Measurements from ENCODE around the gene RGS7.
A peak's percentile ranks its signal among the peaks of the same experiment; 100 is the strongest.
"Not testable (repeated sequence)": the region's sequence is repeated elsewhere in the genome, so short reads cannot be mapped to it uniquely, and the experiment has no call there.

RGS7 gene

DNA sequence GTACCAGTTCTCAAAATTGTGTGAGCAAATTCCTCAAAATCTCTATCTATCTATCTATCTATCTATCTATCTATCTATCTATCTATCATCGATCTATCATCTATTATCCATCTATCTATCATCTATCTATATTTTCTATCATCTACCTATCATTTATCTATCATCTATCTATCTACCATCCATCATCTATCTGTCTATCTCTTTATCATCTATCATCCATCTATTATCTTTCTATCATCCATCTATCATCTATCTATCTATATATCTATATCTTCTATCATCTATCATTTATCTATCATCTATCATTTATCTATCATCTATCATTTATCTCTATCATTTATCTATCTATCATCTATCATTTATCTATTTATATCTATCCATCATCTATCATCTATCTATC lies 380.3 kb downstream of the RGS7 start:
- DNase-seq (ENCODE audit: low spot score): no peak

DNA sequence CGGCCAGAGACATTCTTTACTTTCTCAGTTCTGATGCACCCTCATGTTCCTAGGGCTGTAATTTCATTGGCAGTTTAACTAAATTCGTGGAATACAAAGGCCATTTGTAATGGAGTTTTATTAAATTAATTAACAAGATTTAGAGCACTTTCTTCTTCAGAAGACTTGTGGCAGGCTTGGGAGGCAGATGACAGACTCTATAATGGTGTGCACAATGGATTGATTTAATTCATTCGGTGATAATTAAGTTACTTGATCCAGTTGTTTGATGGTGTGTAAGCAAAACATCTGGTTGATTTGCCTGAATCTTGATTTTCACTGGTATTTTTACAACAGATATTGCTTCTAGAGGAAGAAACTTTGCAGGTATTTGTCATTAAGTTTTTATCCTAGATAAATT lies 383.1 kb downstream of the RGS7 start:
- DNase-seq (ENCODE audit: low spot score): no peak

- DNase-seq (ENCODE audit: low spot score): not testable (repeated sequence)
Observed at GRCh38 chr1:240972059-240972458, 384.9 kb downstream of the RGS7 start.

GRCh38 chr1:240970253-240970652 lies 386.8 kb downstream of the RGS7 start:
- no peak for DNase-seq (ENCODE audit: low spot score)

- DNase-seq (ENCODE audit: low spot score): no peak
Observed at GRCh38 chr1:240968864-240969263, 388.1 kb downstream of the RGS7 start.

DNA sequence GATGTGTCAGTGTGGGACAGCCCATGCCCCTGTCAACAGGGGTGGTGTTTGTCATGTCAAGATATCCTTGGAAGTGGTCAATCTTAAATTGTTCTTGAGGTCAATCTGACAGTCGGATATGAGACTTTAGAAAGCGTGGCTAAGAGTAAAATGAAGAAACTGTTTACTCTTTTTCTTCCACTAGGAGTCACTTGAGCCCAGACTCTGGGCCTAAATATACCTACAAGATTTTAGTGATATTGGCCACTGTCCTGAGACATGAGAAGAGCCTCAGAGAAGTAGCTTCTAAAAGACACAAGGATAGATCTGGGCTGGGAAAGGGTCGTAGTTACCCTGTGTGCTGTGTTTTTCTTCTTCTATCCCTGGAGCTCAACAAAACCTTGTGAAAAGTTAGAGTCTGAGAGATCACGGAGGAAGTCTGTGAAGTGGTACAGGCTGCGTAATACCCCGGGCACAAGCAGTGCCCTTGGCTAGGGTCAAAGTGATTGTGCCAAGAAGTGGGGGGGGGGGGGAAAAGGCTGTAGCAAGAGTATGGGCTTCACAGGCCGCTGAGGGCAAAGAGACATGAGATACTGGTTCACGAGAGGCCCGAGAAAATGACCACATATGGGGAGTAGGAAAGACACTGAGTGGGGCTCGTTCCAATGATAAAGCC lies 389.8 kb downstream of the RGS7 start:
- no peak for DNase-seq (ENCODE audit: low spot score)

- peak; percentile 95 for DNase-seq (ENCODE audit: low spot score)
Observed at GRCh38 chr1:240965581-240966091, 391.4 kb downstream of the RGS7 start.

DNA sequence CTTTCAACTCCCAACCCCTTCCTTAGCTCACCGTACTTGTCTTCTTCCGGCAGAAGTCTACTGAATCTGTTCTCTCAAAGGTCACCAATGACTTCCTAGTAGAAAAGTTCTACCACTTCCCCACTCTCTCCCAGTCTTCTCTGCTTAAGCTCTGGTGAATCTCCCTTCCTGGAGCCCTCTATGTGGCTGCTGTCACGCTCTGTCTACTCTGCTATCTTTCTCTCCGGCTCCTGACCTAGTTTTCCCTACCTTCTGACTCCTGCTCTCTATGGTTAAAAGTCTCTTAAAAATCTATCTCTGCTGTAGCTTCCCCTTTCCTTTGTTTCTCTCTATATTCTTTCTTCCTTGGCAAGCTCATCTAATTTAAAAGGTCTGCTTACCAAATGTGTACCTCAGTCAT lies 394.9 kb downstream of the RGS7 start:
- peak; percentile 77 for DNase-seq (ENCODE audit: low spot score)

GRCh38 chr1:240956424-240956823 lies 400.6 kb downstream of the RGS7 start:
- DNase-seq (ENCODE audit: low spot score): no peak

DNA sequence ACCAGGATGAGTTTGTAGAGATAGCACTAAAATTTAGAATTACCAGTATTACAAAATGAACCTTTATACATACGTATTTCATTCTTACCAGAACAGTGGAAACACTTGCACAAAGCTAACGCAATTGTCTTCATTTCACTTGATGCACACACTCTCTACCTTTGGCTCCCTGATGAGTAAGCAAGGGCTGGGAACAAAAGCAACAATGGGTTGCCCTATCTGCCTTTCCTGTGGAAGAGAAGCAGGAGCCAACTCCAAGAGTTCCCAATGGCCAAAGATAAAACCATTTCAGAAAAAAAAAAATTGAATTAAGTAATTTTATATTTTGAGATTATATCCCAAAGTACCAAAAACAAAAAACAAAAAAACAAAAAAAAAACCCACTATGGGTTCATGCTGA lies 401.0 kb downstream of the RGS7 start:
- DNase-seq (ENCODE audit: low spot score): no peak

DNA sequence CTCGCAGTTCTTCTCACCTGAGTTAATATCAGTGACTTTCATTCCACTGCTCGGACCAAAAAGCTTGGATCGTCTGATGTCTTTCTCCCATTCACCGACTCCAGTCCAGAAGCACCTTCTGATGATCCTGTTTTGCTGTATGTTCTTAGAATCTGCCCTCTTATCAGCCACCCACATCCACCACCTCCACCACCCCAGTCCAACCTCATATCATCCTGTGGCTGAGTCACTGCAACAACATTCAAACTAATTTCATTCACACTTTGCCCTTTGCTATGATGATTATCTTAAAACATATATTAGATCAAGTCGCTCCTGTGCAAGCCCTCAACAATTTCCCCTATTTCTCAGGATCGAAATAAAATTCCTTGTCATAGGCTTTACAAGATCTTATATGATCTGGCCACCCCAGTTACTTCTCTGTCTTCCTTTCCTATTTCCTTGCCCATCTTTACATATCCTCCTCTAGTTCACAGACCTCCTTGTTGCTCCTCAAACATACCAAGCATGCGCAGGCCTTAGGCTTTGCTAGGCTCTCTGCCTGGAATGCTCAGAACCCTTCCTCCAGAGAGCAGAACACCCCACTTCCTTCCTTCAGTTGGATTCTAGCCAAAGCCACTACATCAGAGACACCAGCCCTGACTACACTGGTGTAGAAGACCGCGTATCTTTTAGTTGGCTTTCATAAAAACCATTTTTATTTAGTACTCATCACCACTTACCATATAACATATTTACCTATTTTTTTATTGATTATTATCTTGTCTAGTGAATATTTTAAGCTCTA lies 409.4 kb downstream of the RGS7 start:
- no peak for DNase-seq (ENCODE audit: low spot score)

DNA sequence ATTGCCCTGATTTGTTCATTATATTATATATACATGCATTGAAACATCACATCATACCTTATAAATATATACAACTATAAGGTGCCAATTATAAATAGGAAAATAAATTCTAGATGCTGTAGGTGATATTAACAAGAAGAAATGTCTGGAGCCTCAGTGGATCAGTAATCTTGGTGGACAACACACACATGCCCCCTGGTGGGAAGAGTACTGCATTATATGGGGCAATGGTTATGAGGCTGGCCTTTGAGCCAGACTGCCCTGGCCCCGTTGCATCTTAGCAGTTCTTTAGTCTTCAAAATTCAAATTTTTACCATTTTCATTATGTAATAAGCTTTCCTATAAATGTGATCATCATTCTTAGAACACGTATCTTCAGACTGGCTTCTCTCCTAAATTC lies 410.1 kb downstream of the RGS7 start:
- no peak for DNase-seq (ENCODE audit: low spot score)

- DNase-seq (ENCODE audit: low spot score): no peak
Observed at GRCh38 chr1:240942901-240943300, 414.1 kb downstream of the RGS7 start.

- DNase-seq (ENCODE audit: low spot score): peak; percentile 40
Observed at GRCh38 chr1:240941701-240942370, 415.2 kb downstream of the RGS7 start.

- DNase-seq (ENCODE audit: low spot score): no peak
Observed at GRCh38 chr1:240936911-240937668, 419.9 kb downstream of the RGS7 start.

- no peak for DNase-seq (ENCODE audit: low spot score)
Observed at GRCh38 chr1:240935920-240936319, 421.1 kb downstream of the RGS7 start.

DNA sequence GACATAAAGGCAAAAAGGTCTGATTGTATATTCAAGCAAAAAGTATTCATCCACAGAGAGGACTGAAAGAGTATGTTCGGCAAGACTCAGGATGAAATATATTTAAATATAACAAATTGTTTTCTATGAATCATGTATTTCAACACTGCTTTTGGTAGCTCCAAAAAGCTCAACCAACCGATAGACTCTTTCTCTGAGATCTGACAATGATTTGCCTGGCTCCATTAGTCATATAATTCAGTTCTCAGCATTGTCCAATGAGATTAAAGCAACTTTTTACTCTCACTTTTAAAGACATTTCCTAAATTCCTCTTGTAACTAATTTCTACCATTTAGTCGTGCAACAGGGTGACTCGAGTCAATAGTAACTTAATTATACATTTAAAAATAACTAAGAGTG lies 426.0 kb downstream of the RGS7 start:
- DNase-seq (ENCODE audit: low spot score): no peak

DNA sequence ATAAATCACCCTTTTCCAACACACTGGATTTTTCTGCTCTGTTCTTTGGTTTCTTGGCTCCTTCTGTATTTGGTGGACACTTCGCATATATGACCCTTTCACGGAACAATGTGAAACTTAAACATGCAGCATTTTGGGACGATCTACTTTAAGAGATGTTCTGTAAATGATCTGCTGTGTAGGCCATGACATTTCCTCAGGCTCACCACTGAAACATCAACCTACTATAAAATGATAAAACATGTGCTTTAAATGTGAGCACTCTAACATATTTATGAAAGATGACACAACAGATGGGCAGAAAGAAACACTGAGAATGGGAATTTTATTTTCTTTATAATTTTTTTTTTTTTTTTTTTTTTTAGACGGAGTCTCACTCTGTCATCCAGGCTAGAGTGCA lies 428.7 kb downstream of the RGS7 start:
- no peak for DNase-seq (ENCODE audit: low spot score)

DNA sequence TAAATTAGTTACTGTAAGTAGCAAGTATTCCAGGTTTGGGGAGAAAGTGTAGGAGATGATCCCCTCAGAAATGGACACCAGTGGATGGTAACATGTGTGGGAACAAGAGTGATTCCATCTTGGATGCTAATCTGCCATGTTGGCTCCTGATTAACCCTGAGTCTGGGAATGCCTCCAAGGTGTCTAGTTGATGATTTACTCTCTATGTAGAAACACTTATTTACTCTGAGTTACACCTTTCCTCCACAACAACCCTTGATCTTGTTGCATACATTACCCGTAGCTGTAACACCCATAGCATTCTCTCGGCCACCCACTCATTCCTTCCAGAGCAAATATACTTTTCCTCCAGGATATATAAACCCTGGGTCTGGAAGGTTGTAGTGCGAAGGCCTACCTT lies 429.2 kb downstream of the RGS7 start:
- no peak for DNase-seq (ENCODE audit: low spot score)

DNA sequence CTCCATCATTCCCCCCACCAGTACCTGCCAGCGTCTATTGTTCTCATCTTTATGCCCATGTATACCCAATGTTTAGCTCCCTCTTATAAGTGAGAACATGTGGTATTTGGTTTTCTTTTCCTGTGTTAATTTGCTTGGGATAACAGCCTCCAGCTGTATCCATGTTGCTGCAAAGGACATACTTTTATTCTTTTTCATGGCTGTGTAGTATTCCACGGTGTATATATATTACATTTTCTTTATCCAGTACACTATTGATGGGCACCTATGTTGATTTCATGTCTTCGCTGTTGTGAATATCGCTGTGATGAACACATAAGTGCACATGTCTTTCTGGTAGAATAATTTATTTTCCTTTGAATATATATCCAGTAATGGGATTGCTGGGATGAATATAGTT lies 431.7 kb downstream of the RGS7 start:
- no peak for DNase-seq (ENCODE audit: low spot score)

DNA sequence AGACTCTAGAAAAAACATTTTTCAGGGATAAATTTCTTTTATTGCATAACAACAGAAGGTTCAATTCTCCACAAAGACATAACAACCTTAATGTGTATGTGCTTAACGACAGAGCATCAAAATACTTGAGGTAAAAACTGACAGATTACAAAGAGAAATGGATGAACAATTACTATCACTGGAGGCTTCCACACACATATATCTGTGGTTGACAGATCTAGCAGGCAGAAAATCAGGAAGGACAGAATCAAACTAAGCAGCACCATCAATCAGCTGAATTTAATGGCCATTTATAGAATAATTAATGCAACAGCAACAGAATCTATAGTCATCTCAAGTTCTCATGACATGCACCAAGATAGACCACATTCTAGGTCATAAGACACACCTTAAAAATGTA lies 439.0 kb downstream of the RGS7 start:
- DNase-seq (ENCODE audit: low spot score): no peak

GRCh38 chr1:240914506-240914905 lies 442.5 kb downstream of the RGS7 start:
- no peak for DNase-seq (ENCODE audit: low spot score)

All from cerebellar cortex (tissue), 1 donor.